Keratinocyte (primary cell): ENCODE results near the gene ECT2L.

Experiments
- EZH2 ChIP-seq: IDR thresholded peaks from one replicate; pipeline ENCODE4 v1.6.1; 2012; ENCODE audit warnings: inconsistent platforms, mild to moderate bottlenecking, low read length, moderate library complexity
- TF ChIP-seq, protein P1 (sequence below), 3 experiments: IDR thresholded peaks in 1 of 3; conservative IDR thresholded peaks in 1 of 3; optimal IDR thresholded peaks in 1 of 3; 2 replicates in 2 of 3; 3 replicates in 1 of 3; pipeline versions ENCODE3 to v1.5.1; 2011; ENCODE audit warnings: low read length in 3 of 3, mild to moderate bottlenecking in 3 of 3, moderate library complexity in 2 of 3, control low read depth in 1 of 3, inconsistent platforms in 1 of 3; ENCODE audit not compliant: insufficient read depth in 2 of 3; ENCODE audit errors: extremely low read depth in 1 of 3

- TF ChIP-seq, protein P1, sequence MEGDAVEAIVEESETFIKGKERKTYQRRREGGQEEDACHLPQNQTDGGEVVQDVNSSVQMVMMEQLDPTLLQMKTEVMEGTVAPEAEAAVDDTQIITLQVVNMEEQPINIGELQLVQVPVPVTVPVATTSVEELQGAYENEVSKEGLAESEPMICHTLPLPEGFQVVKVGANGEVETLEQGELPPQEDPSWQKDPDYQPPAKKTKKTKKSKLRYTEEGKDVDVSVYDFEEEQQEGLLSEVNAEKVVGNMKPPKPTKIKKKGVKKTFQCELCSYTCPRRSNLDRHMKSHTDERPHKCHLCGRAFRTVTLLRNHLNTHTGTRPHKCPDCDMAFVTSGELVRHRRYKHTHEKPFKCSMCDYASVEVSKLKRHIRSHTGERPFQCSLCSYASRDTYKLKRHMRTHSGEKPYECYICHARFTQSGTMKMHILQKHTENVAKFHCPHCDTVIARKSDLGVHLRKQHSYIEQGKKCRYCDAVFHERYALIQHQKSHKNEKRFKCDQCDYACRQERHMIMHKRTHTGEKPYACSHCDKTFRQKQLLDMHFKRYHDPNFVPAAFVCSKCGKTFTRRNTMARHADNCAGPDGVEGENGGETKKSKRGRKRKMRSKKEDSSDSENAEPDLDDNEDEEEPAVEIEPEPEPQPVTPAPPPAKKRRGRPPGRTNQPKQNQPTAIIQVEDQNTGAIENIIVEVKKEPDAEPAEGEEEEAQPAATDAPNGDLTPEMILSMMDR (optimal IDR thresholded peaks at IDR 0.05 in 1 of 3, IDR thresholded peaks at IDR 0.05 in 1 of 3, conservative IDR thresholded peaks at IDR 0.05 in 1 of 3; ENCODE audit: extremely low read depth in 1 of 3, insufficient read depth in 2 of 3, low read length in 3 of 3) = no peak
- no peak for TF ChIP-seq EZH2
Observed at GRCh38 chr6:138757136-138757535, 38.8 kb upstream of the ECT2L start.
